ENCODE measurements around the gene FAM168A. TPM values are rescaled to one million over a fixed set of nuclear protein-coding genes. Genes with fewer than 3 reads are reported as not detected.

The FAM168A gene
- total RNA-seq, 1 experiment from 2014 or later: 21.1 TPM

GRCh38 chr11:73521621-73522020, 76.3 kb downstream of the FAM168A start:
- H3K79me2 ChIP-seq (ENCODE audit: insufficient read depth, low read length): 0 out of 2 replicates have a peak, but pooled peaks cover 1% of the 10 kb centered on the region

More at GRCh38 chr11:73521621-73522020, 76.3 kb downstream of the FAM168A start:
- no peak overlapping the region for H3K4ac ChIP-seq (ENCODE audit: low read depth, low read length)
- H3K4me3 Mint-ChIP-seq: no peak overlapping the region
- no peak for DNase-seq
- no peak overlapping the region for H3K14ac ChIP-seq (ENCODE audit: insufficient read depth, low read length)
- no peaks in the 10 kb centered on the region for H3K27me3 ChIP-seq (ENCODE audit: insufficient read depth, low read length)
- peaks cover 17 to 23% of the 10 kb centered on the region in 2 experiments for H3K4me1 Mint-ChIP-seq
- H3K79me1 ChIP-seq (ENCODE audit: insufficient read depth, low read depth, low read length, poor library complexity, severe bottlenecking): no peaks in the 10 kb centered on the region
- no peaks in the 10 kb centered on the region for H3K4me1 ChIP-seq (ENCODE audit: insufficient read depth, low read length)
- H4K20me1 ChIP-seq (ENCODE audit: control insufficient read depth, insufficient read depth, insufficient read length): no peaks in the 10 kb centered on the region
- H3K56ac ChIP-seq (ENCODE audit: insufficient read length, low read depth, low read length): no peak overlapping the region
- no peak overlapping the region for H4K8ac ChIP-seq (replicated peaks; ENCODE audit: insufficient read length, low read depth, low read length)
- H2BK12ac ChIP-seq (ENCODE audit: insufficient read length, low read depth, low read length): no peak overlapping the region
- no peak overlapping the region for H3K9ac ChIP-seq (ENCODE audit: extremely low read depth, insufficient read length, low read length)
- no peak overlapping the region for H2BK5ac ChIP-seq (ENCODE audit: insufficient read length, low read length)
- no peak overlapping the region for H2BK15ac ChIP-seq (ENCODE audit: low read depth, low read length)
- H3K23ac ChIP-seq (ENCODE audit: insufficient read length, low read depth, low read length): no peak overlapping the region
- no peaks in the 10 kb centered on the region for H3K23me2 ChIP-seq (ENCODE audit: insufficient read length, low read depth, low read length, poor library complexity, severe bottlenecking)
- no peak overlapping the region for H3K18ac ChIP-seq (ENCODE audit: insufficient read length, low read depth, low read length)
- WGBS (ENCODE audit: extremely low coverage, insufficient read length, low lambda C conversion rate): no CpG with 5 or more reads among the region's 1 CpG
- no peak overlapping the region for H4K5ac ChIP-seq (ENCODE audit: insufficient read length, low read depth, low read length)
- H3K27me3 Mint-ChIP-seq (ENCODE audit: low read depth): no peaks in the 10 kb centered on the region
- H3K27ac ChIP-seq (ENCODE audit: insufficient read length, low read depth, low read length): no peak overlapping the region
- no peak overlapping the region for H2AK5ac ChIP-seq (ENCODE audit: insufficient read length, low read length)
- H3K27ac Mint-ChIP-seq: peak overlapping the region in 2 of 3 experiments; percentile 47 to 49; a peak in 2 of 7 replicates
- no peak overlapping the region for H2BK120ac ChIP-seq (ENCODE audit: low read depth, low read length, poor library complexity, severe bottlenecking)
- H3K9me3 Mint-ChIP-seq: peaks cover 22 to 25% of the 10 kb centered on the region in 2 experiments
- H2AFZ ChIP-seq (ENCODE audit: low read length): no peak overlapping the region
- H3K4me2 ChIP-seq (ENCODE audit: insufficient read depth, insufficient read length, low read length): no peak overlapping the region
- H3T11ph ChIP-seq (ENCODE audit: low read length): no peak overlapping the region
- no peak overlapping the region for H4K91ac ChIP-seq (ENCODE audit: insufficient read length, low read depth, low read length)
- peaks cover 13 to 30% (median 16%) of the 10 kb centered on the region in 3 experiments for H3K36me3 Mint-ChIP-seq (ENCODE audit: insufficient read depth in 1 of 3, low read depth in 3 of 3)
- TF ChIP-seq, protein P1, sequence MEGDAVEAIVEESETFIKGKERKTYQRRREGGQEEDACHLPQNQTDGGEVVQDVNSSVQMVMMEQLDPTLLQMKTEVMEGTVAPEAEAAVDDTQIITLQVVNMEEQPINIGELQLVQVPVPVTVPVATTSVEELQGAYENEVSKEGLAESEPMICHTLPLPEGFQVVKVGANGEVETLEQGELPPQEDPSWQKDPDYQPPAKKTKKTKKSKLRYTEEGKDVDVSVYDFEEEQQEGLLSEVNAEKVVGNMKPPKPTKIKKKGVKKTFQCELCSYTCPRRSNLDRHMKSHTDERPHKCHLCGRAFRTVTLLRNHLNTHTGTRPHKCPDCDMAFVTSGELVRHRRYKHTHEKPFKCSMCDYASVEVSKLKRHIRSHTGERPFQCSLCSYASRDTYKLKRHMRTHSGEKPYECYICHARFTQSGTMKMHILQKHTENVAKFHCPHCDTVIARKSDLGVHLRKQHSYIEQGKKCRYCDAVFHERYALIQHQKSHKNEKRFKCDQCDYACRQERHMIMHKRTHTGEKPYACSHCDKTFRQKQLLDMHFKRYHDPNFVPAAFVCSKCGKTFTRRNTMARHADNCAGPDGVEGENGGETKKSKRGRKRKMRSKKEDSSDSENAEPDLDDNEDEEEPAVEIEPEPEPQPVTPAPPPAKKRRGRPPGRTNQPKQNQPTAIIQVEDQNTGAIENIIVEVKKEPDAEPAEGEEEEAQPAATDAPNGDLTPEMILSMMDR (conservative IDR thresholded peaks at IDR 0.05): no peak
- H3K9me3 ChIP-seq (ENCODE audit: control insufficient read depth, low read depth, low read length): peaks cover 10% of the 10 kb centered on the region
- H2BK20ac ChIP-seq (ENCODE audit: low read depth, low read length, poor library complexity, severe bottlenecking): no peak overlapping the region
